Activated CD8-positive, alpha-beta T cell treated with anti-CD3 and anti-CD28 coated beads, Interleukin-2, amount 10 ng/mL, durations not matched to agents 7 days and 5 days (primary cell): ENCODE results near the gene PEPD. TPM values are rescaled to one million over a fixed set of nuclear protein-coding genes. Genes with fewer than 3 reads are reported as not detected.

ENCODE experiments used
- ATAC-seq: fragments of 150-1000 bp; cut with Tn5 transposase; one replicate; pipeline ENCODE4 v1.10.0; 2021; ENCODE audit warnings: moderate library complexity
- CTCF ChIA-PET: fragments of 350-600 bp; sonication (Branson Sonifier 250); formaldehyde crosslinking; loops from one replicate; lab custom pipeline; 2021; ENCODE audit warnings: antibody characterized with exemption; lab: Charles Lee
- POLR2A ChIA-PET: fragments of 350-600 bp; sonication (Branson Sonifier 250); formaldehyde crosslinking; loops from one replicate; lab custom pipeline; 2021; ENCODE audit warnings: antibody characterized with exemption; lab: Charles Lee
- DNase-seq: peaks from one replicate; pipeline ENCODE4 v3.0.0-alpha.2; 2020
- H3K27ac Mint-ChIP-seq: one replicate; pipeline ENCODE4 v1.8.0; 2021; ENCODE audit warnings: mild to moderate bottlenecking, mixed read lengths
- H3K27me3 Mint-ChIP-seq: one replicate; pipeline ENCODE4 v1.8.0; 2021; ENCODE audit warnings: low read depth, mixed read lengths
- H3K36me3 Mint-ChIP-seq: one replicate; pipeline ENCODE4 v1.8.0; 2021; ENCODE audit warnings: low read depth, mixed read lengths
- H3K4me1 Mint-ChIP-seq: one replicate; pipeline ENCODE4 v1.8.0; 2021; ENCODE audit warnings: low read depth, mixed read lengths
- H3K4me3 Mint-ChIP-seq: one replicate; pipeline ENCODE4 v1.8.0; 2021; ENCODE audit warnings: mild to moderate bottlenecking, mixed read lengths
- H3K9me3 Mint-ChIP-seq: one replicate; pipeline ENCODE4 v1.8.0; 2022; ENCODE audit warnings: mixed read lengths; ENCODE audit not compliant: insufficient read depth
- total RNA-seq, 2 experiments: library from RNA; stranded (reverse); gene quantifications; one replicate each; pipeline ENCODE4 v1.2.3, GENCODE V29; 2021

PEPD gene
- total RNA-seq, 2 experiments from 2014 or later: 27.9 to 30.5 TPM

- DNase-seq (no peak), ATAC-seq (no peak)
- H3K9me3 Mint-ChIP-seq: no peaks in the 10 kb centered on the region
- ChIA-PET CTCF (interaction anchor here (0.8 kb wide), 1 partner anchor 8 kb away, joined by 3 read pairs; no protein-coding TSS in a partner anchor), POLR2A (no interaction called here)
- H3K27ac Mint-ChIP-seq: no peak overlapping the region
- no peaks in the 10 kb centered on the region for H3K27me3 Mint-ChIP-seq
- no peaks in the 10 kb centered on the region for H3K4me1 Mint-ChIP-seq
- H3K36me3 Mint-ChIP-seq: no peaks in the 10 kb centered on the region
- no peak overlapping the region for H3K4me3 Mint-ChIP-seq
Observed at GRCh38 chr19:33388231-33388724, 133.3 kb downstream of the PEPD start.

- no peak overlapping the region for H3K4me3 Mint-ChIP-seq
- CTCF ChIA-PET: no interaction called here
- H3K27ac Mint-ChIP-seq: no peak overlapping the region
- H3K27me3 Mint-ChIP-seq: no peaks in the 10 kb centered on the region
- DNase-seq (no peak), ATAC-seq (no peak)
- H3K36me3 Mint-ChIP-seq: no peaks in the 10 kb centered on the region
- POLR2A ChIA-PET: no interaction called here
- H3K9me3 Mint-ChIP-seq: no peaks in the 10 kb centered on the region
- H3K4me1 Mint-ChIP-seq: no peaks in the 10 kb centered on the region
Observed at GRCh38 chr19:33387351-33388230, 134.0 kb downstream of the PEPD start.

DNA sequence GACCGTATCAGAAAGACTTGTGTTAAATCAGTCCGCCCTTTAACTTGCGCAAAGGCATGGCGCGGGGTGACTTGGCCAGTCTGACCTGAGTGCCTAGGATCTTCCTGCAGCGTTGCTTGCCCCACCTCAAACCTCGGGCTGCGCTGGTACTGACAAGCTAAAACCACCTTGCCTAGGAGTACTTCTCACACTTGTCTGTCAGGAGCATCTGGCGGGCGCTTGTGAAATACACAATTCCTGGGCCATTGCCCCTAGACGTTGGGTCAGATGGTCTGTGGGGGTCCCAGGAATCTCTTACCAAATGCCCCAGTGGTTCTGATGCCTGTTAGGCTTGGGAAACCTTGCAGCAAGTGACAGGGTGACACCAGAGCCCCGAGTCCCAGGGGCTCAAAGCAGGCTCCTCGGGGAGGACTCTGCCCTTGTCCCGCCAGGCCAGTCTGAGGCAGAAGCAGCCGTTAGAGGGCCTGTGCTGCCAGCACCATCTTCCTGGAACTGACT is 135.2 kb downstream of the PEPD start:
- Mint-ChIP-seq H3K4me3 (no peak overlapping the region), H3K4me1 (no peaks in the 10 kb centered on the region), H3K36me3 (peaks cover under 1% of the 10 kb centered on the region), H3K27me3 (no peaks in the 10 kb centered on the region), H3K27ac (no peak overlapping the region), H3K9me3 (no peaks in the 10 kb centered on the region)
- POLR2A ChIA-PET: no interaction called here
- no peak for ATAC-seq
- no peak for DNase-seq
- CTCF ChIA-PET: no interaction called here

- ATAC-seq (no peak), DNase-seq (no peak)
- H3K27me3 Mint-ChIP-seq: no peaks in the 10 kb centered on the region
- H3K4me3 Mint-ChIP-seq: no peak overlapping the region
- H3K27ac Mint-ChIP-seq: no peak overlapping the region
- CTCF ChIA-PET: no interaction called here
- no peaks in the 10 kb centered on the region for H3K9me3 Mint-ChIP-seq
- POLR2A ChIA-PET: no interaction called here
- H3K4me1 Mint-ChIP-seq: no peaks in the 10 kb centered on the region
- H3K36me3 Mint-ChIP-seq: peaks cover 5% of the 10 kb centered on the region
Observed at GRCh38 chr19:33385956-33386355, 135.6 kb downstream of the PEPD start.

- POLR2A ChIA-PET: no interaction called here
- Mint-ChIP-seq H3K4me3 (no peak overlapping the region), H3K4me1 (no peaks in the 10 kb centered on the region), H3K36me3 (peaks cover 6% of the 10 kb centered on the region), H3K27me3 (no peaks in the 10 kb centered on the region), H3K9me3 (no peaks in the 10 kb centered on the region), H3K27ac (no peak overlapping the region)
- ATAC-seq (no peak), DNase-seq (no peak)
- CTCF ChIA-PET: interaction anchor here (1.5 kb wide), 1 partner anchor 11 kb away, joined by 4 read pairs; no protein-coding TSS in a partner anchor
Observed at GRCh38 chr19:33384983-33385382, 136.6 kb downstream of the PEPD start.

GRCh38 chr19:33383720-33384292 is 137.8 kb downstream of the PEPD start:
- ATAC-seq: no peak
- DNase-seq: no peak
- no peak overlapping the region for H3K27ac Mint-ChIP-seq
- no peaks in the 10 kb centered on the region for H3K27me3 Mint-ChIP-seq
- H3K36me3 Mint-ChIP-seq: peaks cover 17% of the 10 kb centered on the region
- CTCF ChIA-PET: interaction anchor here (0.9 to 1.5 kb wide), 2 partner anchors 9 to 220 kb away, joined by 3 to 4 read pairs; no protein-coding TSS in a partner anchor
- POLR2A ChIA-PET: no interaction called here
- H3K4me1 Mint-ChIP-seq: no peaks in the 10 kb centered on the region
- no peak overlapping the region for H3K4me3 Mint-ChIP-seq
- H3K9me3 Mint-ChIP-seq: no peaks in the 10 kb centered on the region

DNA sequence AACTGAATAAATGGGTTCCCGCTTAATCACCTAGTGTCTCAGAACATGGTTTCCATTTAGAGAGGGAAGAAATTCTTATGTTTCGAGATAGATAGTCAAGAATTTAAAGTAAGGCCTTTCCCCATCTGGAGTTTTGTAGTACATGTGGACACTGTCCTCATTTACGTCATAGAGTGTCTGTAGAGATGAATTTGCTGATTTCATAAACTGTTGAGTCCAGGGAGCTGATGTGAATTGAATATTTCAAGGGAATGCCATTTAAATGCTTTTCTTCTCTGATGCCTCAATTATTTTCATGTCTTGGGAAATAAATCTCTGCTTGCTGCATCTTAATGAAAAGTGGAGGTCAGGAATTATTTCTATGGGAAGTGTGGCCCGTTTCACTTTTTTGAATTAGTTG is 138.6 kb downstream of the PEPD start:
- no peak overlapping the region for H3K27ac Mint-ChIP-seq
- H3K4me1 Mint-ChIP-seq: peaks cover 5% of the 10 kb centered on the region
- DNase-seq (no peak), ATAC-seq (no peak)
- ChIA-PET CTCF (no interaction called here), POLR2A (interaction anchor here (2.0 kb wide), 1 partner anchor 9 kb away, joined by 9 read pairs; the partner anchor contains the start of gene CEBPG)
- no peak overlapping the region for H3K4me3 Mint-ChIP-seq
- no peaks in the 10 kb centered on the region for H3K27me3 Mint-ChIP-seq
- H3K36me3 Mint-ChIP-seq: peaks cover 17% of the 10 kb centered on the region
- H3K9me3 Mint-ChIP-seq: no peaks in the 10 kb centered on the region

- Mint-ChIP-seq H3K27ac (no peak overlapping the region), H3K27me3 (no peaks in the 10 kb centered on the region), H3K9me3 (no peaks in the 10 kb centered on the region), H3K36me3 (peaks cover 17% of the 10 kb centered on the region), H3K4me3 (no peak overlapping the region), H3K4me1 (peaks cover 5% of the 10 kb centered on the region)
- CTCF ChIA-PET: interaction anchor here (1.0 to 1.1 kb wide), 3 partner anchors 34 to 396 kb away, joined by 3 read pairs; no protein-coding TSS in a partner anchor
- DNase-seq (no peak), ATAC-seq (no peak)
- POLR2A ChIA-PET: interaction anchor here (2.0 kb wide), 1 partner anchor 8 kb away, joined by 9 read pairs; the partner anchor contains the start of gene CEBPG
Observed at GRCh38 chr19:33382006-33382405, 139.6 kb downstream of the PEPD start.

GRCh38 chr19:33381101-33381500 is 140.5 kb downstream of the PEPD start:
- Mint-ChIP-seq H3K9me3 (no peaks in the 10 kb centered on the region), H3K36me3 (peaks cover 17% of the 10 kb centered on the region), H3K27me3 (no peaks in the 10 kb centered on the region), H3K27ac (no peak overlapping the region), H3K4me3 (no peak overlapping the region), H3K4me1 (peaks cover 13% of the 10 kb centered on the region)
- ChIA-PET POLR2A (interaction anchor here (2.0 kb wide), 1 partner anchor 7 kb away, joined by 9 read pairs; the partner anchor contains the start of gene CEBPG), CTCF (interaction anchor here (1.0 to 1.1 kb wide), 3 partner anchors 35 to 397 kb away, joined by 3 read pairs; no protein-coding TSS in a partner anchor)
- ATAC-seq (no peak), DNase-seq (no peak)

DNA sequence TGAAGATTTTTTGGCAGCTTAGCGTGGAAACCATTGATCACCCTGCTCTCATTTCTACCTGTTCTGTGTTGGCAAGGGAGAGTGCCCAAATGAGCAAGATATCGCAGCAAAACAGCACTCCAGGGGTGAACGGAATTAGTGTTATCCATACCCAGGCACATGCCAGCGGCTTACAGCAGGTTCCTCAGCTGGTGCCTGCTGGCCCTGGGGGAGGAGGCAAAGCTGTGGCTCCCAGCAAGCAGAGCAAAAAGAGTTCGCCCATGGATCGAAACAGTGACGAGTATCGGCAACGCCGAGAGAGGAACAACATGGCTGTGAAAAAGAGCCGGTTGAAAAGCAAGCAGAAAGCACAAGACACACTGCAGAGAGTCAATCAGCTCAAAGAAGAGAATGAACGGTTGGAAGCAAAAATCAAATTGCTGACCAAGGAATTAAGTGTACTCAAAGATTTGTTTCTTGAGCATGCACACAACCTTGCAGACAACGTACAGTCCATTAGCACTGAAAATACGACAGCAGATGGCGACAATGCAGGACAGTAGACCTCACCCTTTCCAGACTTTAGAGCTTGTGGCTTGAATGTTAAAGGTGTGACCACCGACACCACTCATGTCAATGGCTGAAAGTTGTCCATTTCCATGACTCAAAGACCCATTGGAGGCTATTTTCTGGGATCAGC is 142.3 kb downstream of the PEPD start:
- no peak overlapping the region for H3K27ac Mint-ChIP-seq

More for the DNA sequence above, 142.3 kb downstream of the PEPD start:
- Mint-ChIP-seq H3K9me3 (no peaks in the 10 kb centered on the region), H3K27me3 (no peaks in the 10 kb centered on the region), H3K36me3 (peaks cover 31% of the 10 kb centered on the region), H3K4me1 (peaks cover 30% of the 10 kb centered on the region), H3K4me3 (no peak overlapping the region)
- ChIA-PET CTCF (interaction anchor here (0.7 kb wide), 1 partner anchor 18 kb away, joined by 3 read pairs; no protein-coding TSS in a partner anchor), POLR2A (no interaction called here)
- DNase-seq: no peak
- no peak for ATAC-seq
